HG03159 (cell line): ENCODE results near the gene LBX2.

ENCODE experiments used
- ATAC-seq: cut with Tn5 transposase; IDR thresholded peaks from one replicate; pipeline ENCODE4 v1.9.1; 2021; ENCODE audit warnings: mild to moderate bottlenecking, moderate library complexity; ENCODE audit not compliant: unreplicated experiment

Gene LBX2

DNA sequence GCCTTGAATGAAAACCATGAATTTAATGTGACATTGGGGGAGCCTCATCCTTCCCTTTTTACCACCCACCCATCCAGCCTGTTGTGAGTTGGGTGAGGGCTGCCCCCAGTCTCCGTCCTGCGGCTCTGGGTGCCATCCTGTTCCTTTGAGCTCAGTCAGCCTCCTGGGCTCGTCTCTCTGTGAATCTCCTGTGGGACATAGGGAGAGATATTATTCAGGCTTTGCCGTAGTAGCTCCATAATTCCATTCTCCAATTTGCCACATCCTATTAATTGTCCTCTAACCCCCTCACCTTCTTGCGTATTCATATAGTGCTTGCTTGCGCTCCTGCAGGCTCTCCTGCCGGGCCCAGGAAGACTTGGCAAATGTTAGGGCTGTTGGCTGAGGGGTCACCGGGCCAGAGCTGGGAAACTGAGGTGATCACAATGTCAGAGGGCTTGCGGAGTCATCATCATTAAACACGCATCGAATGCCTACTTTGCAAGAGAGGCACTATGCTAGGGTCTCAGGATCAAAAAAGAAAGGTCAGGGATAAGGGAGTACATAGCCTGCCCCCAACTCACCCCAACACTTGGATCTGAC lies 27.3 kb upstream of the LBX2 start:
- ATAC-seq = no peak

DNA sequence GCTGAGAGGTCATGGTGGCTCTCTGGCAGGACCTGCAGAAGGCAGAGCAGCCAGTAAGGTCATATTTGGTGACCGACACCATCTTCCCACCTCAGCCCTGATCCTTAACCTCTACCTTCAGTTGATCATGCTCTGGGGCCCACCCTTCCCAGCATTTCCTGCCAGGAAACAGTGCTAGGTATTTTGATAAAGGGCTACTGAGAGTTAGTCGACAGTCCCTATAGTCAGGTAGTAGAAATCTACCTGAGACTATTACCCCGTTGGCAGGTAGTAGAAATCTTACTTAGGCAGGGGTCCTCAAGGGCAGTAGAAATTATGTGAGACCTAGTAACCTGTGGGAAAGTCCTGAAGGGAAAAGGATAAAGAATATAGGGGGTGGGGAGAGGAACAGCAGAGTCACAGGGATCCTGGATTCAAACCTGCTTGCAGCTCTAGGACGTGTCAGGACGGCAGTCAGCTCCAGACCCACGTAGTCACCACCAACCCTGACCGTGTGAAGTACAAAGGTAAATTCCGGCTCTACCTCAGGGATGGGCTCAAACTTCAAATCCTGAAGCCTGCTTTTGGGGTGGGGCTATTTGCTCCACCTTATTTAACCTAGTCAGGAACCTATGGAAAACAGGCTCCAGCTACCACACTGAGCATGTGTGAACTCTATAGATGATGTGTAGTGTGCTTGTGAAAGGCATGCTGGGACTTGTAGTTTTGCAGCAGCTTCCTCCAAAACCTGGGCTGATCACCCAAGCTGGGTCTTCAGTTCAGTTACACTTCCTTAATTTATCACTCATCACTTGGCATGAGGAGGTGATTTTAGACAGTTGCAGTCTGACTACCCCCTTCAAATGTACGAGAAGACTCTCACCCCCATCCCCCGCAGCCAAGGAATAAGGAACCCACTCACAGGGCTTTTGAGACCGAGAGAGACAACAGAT lies 26.6 kb upstream of the LBX2 start, which contains the start of gene DQX1:
DQX1 (minus strand) TSS at position 515 of the 932 bp plus-strand sequence; CDS start at position 13, 502 bp downstream.
- ATAC-seq = no peak

DNA sequence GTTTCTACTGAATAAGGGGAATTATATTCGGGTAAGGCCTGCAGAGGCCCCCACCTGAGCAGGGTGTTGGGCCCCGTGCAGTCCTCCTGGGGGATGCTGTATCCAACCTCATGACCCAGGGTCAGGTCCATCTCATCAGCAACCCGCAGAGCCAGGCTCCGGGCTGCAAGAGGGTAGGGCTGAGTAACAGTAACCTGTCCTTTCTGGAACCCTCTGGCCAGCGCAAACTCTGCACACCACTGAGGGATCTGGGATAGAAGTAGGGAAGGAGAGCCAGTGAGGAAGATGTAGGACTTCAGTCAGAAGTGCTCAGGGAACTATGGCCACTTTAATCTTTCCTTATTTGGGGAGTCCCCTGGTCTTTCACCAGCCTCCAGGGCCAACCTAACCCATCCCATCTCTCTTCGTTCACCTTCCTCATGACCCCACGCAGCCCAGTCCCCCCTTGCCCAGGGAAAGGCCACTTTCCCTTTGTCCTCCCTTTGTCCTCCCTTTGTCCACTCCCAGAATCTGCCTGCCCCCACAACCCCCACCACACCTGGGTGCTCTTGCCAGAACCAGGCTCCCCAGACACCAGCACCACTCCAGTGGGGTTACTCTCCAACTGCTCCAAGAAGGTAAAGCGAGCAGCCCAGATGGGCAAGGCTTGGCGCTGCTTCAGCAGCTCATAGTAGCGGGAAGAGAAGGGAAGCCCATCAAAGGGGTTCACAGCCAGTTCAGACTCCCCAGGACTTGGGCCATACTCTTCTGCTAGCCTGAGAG lies 25.7 kb upstream of the LBX2 start:
- no peak for ATAC-seq

DNA sequence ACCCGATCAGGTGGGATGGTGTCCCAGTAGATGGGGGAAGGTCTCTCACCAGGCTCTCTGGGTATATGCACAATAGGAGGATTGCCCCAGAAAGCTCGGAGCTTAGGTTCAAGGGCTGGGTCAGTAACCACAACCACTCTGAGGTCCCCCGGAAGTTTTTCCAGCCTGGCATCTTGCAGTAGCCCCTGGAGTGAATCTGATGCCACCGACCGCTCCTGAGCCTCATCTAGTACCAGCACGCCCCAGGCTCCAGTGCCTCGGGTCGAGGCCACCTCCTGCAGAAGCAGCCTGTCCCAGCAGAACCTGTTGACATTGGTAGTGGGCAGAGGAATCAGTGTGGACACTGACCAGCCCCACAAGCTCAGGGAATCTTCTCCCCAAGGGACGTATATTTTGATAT lies 24.6 kb upstream of the LBX2 start:
- no peak for ATAC-seq

DNA sequence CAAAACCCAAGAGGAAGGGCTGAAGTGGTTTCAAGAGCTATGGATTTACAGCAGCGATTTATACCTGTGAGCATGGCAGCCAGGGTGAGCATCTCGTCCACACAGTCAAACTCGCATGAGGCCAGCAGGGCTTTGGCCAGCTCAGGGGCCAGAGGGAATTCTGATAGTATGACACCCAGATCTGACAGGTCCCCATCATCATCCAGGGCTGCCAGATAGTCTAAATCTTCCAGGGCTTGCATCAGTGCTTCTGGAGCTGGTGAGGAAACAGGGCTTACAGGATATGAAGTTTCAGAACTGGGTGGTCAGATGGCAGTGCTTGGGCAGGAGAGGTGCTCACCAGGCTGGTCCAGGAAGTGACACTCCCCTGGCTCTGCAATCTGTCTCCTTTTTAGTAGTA lies 23.1 kb upstream of the LBX2 start:
- no peak for ATAC-seq

DNA sequence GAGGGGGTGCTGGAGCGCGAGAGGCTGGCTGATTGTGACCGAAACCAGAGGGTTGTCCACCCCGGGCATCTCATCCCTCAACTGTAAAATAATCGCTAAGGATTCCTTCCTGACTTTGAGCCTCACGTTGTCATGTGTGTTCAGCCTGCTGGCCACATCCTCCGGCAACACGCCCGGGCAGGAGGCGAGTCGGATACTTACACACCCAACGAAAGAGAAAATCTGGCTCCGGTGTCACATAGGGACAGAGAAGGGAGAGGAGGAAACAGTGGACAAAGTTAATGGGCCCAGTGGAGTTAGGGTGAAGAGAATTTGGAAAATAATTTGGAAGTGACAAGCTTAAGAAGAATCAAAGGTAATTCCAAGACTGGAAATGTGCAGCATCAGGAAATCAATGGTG lies 17.2 kb upstream of the LBX2 start:
- no peak for ATAC-seq

DNA sequence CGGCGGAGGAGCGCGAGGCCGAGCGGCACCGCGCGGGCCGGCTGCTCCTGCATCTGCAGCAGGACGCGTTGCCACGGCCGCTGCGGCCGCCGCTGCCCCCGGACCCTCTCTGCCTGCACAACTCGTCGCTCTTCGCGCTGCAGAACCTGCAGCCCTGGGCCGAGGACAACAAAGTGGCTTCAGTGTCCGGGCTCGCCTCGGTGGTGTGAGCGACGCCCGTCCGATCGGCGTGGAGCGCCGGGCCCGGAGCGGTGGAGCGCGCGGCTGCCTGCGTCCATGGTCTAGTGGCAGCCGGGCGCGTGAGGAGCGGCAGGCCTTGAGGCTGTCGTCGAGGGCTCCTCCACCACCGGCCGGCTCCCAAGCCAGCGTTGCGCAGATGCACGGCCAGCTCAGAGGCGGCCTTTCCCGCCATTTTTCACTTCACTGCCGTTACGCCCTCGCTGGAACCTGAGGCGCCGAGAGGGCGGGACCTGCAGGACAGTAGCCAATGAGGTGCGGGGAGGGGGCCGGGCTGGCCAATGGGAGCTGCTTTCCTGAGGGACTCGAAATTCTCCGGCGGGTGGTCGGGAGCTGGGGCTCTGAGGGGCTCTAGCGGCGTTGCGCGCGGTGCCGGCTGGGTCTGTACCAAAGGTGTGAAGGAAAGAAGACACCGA lies 16.7 kb upstream of the LBX2 start:
- ATAC-seq = no peak

DNA sequence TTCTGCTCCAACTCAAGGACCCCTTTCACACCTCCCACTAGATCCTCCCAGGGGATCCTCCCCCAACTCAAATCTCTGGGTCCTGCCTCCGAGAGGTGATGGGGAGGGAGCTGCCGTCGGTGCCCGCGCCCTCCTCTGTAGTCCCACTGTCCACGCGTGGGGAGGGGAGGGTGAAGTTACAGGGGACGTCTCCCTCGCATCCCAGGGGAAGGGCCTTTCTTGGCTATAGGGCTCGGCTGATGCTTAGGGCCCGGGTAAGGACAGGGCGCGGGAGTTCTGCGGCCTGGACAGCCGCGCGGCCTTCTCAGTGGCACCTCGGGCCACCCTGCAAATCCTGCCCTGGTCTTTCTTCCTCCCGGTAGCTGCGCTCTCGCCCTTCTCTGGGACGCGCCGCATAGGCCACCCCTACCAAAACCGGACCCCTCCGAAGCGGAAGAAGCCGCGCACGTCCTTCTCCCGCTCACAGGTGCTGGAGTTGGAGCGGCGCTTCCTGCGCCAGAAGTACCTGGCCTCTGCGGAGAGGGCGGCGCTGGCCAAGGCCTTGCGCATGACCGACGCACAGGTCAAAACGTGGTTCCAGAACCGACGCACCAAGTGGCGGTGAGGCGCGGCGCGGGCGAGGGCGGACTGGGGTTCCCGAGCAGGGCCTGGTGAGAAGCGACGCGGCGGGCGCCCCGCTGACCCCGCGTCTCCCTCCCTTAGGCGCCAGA lies 16.0 kb upstream of the LBX2 start:
- ATAC-seq = no peak

DNA sequence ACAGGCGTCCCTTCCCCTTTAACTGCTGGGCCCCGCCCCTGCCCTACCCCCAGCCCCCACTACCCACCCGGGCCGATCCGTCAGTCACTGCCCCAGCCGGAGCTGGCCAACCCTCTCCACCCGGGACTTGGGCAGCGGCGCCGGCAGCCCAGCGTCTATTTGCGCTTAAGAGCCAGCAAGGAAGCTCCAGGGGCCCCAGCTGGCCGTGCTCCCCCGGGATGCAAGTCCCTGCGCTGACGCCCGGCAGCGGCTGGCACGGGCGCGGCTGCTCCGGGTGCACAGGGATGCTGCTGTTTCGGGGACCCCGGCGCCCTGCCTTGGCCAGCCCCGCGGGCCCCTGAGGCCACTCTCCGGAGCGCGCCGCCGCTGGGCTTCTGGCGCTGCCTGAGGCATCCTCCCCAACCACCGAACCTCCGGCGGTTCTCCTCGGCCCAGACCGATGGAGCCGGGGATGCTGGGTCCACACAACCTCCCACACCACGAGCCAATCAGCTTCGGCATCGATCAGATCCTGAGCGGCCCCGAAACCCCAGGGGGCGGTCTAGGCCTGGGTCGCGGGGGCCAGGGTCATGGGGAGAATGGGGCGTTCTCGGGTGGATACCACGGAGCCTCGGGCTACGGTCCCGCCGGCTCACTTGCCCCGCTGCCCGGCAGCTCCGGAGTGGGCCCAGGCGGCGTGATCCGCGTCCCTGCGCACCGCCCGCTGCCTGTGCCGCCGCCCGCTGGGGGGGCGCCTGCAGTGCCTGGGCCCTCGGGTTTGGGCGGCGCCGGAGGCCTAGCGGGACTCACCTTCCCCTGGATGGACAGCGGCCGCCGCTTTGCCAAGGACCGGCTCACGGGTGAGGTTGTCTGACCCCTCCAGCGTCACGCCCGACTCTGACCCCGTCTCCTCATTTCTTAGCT lies 15.2 kb upstream of the LBX2 start, which contains the start of gene TLX2:
TLX2 (plus strand) TSS at position 83 of the 903 bp plus-strand sequence; CDS start at position 440, 357 bp downstream.
- no peak for ATAC-seq

DNA sequence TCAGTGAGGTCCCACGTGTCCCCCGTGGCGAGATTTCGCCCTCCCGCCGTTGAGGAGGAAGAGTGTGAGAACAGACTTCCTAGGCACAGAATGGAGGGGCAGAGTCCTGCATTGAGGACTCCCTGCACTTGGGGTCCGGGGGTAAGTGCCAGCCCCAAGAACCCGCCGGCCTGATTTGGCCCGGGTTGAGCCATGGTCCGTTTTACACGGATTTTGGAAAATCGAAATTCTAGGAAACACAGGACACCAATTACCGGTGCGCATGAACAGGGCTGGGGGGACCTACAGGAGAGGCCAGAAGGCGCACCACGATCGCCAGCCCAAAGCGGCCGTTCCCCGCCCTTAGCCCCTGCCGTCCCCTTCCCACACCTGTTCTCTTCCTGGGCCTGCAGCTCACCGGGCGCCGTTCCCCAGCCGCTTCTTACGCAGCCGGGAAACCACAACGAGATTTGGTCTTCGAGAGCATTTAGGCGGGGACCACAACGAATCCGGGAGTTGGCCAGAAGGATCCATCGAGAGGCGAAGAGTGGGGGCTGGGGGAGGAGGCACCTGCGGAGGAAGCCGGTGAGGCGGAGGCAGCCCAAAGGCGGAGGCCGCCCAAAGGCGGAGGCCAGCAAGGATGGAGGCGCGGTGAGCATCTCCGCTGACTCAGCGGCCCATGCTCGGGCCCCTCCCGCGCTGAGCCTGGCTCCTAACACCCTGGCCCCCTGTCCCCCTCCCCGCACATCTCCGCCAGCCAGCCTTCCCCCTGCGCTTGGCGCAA lies 14.4 kb upstream of the LBX2 start:
- no peak for ATAC-seq

DNA sequence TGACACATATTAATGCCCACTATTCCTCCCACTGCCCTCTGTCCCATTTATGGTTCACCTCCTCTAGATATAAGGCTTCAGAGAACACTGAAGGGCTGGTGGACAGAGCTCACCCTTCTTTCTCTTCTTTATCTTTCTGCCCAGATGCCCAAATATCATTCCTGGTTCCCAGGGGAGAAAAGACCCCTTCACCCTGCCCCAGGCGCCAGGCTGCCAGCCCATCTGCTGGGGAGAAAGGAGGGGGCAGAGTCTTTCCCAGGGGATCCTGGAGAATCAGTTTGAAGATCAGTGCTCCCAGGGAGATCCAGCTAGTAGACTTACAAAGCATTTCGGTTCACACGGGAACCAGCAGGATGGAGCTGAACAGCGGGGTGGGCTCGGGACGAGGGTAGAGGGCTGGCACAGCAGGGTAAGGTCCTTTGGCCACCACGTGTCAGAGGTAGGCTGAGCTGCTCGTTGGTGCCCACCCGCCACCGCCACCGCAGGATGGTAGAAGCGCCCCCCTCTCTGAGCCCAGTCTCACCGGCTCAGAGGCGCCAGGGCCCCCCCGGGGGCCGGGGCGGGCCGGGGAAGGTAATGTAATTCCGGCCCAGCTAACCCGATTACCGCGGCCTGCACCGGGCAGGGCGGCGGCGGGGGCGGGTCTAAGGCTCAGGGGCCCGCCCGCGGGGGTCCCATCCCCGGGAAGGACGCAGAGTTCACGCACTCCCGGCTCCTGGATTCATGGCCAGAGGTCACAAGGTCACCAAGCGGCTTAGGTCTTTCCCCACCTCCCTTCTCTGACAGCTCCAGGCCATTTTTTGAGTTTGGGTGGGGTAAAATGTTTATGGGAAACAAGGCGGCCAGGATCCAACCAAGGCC lies 13.6 kb upstream of the LBX2 start:
- ATAC-seq = no peak

DNA sequence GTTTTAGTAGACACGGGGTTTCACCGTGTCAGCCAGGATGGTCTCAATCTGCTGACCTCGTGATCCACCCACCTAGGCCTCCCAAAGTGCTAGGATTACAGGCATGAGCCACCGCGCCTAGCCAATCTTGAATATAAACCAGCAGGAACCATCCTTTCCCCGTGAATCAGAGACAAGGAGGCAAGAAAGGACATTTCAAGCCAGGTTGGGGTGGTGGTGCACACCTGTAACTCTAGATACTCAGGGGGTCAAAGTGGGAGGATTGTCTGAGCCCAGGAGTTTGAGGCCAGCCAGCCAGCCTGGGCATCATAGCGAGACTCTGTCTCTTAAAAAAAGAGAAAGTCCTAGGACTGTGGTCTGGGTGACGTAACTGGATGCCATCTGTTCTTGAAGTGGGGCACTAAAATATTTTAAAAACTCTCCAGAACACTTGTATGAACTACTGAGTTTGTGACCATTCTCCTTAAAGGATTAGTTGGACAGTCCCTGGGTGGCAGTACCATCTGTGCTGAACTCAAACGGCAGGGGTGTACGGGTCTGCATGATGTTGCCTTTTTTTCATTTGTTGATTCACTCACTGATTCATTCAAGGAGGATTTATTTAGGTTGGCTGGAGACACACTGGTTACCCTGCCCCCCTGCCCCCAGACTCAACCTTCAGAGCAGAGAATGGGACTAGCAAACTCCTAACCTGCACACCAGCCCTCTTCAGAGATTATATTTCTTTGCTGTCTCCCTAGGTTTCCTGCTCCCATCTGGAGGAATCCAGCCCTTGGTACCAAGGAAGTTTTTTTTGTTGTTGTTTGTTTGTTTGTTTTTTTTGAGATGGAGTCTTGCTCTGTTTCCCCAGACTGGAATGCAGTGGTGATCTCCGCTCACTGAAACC lies 11.9 kb upstream of the LBX2 start:
- ATAC-seq = no peak

DNA sequence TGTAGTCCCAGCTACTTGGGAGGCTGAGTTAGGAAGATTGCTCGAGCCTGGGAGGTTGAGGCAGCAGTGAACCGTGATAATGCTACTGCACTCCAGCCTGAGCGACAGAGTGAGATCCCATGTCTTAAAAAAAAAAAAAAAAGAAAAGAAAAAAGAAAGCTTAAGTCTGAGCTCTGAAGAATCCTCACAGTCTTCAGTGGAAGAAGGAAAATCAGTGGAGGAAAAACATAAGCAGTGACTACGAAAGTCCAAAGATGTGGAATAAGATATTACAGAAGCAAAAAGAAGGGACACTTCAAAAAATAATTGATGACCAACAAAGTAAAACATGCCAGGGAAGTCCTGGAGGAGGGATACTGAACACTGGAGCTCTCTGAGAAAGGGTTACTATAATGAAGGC lies 10.9 kb upstream of the LBX2 start:
- ATAC-seq = no peak

DNA sequence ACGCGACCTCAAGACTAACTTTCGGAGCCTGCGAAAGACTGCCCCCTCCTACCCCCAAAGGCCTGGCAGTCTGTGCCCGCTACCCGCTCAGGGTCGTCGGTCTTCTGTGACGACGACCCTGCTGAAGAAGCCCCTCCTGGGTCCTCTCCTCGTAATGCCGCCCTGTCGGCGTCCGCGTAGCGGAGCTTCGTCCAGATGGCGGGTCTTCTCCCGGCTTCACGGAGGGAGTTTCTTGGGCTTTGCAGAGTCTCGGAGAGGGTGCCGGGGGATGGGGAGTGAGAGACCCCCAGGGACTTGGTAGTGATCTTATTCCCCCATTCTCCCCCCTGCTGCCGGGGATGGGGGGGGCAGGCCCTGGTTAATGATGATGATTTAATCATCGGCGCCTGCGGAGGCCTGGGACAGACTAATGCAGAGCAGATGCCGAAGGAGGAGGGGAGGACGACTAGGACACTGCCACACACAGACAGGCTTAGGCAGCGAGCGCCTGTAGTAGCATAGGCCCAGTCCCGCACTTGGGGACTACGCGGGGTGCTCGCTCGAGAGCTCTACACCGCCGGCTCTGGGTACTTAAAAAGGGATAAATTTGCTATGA lies 8.6 kb upstream of the LBX2 start:
- peak; percentile 5 for ATAC-seq

DNA sequence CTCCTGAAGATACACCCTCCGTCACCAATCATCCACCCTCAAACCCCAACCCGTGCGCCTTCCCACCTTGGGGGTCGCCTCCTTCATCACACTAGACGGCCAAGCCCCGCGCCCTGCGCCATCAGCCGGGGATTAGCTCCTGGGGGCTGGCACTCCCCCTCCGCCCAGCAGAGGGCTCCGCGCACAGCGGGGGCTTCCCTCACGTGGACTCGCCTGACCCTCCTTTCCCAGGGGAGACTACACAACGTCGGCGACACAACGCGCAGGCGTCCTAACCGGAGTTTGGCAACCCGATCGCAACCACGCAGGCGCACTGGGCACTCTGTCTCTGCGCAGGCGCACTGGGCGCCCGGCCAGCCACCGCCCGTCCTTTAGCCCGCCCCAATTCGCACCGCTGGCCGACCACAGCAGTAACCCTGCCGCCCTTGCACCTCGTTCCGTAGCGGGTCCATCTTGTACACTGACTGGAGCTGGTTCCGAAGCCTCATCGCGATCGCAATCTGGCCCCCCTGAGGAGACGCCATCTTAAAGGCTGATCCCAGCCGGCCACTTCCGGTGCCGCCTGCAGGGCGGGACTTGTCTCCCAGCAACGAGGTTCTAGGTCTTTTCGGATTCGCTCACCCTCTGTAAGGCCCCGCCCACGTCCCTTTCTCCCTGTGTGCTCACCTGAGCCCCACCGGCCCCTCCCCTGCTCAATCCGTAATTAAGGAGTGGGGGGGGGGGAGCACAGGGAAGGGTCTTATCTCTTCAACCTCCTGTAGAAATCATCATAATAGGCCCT lies 7.9 kb upstream of the LBX2 start, which contains the start of gene PCGF1:
PCGF1 (minus strand) TSS at position 551 of the 781 bp plus-strand sequence; CDS start at position 524, 27 bp downstream.
- ATAC-seq = peak; percentile 89
